Left renal pelvis (tissue), 4 donors: Measurements from ENCODE around the gene CDC42BPA. TPM values are rescaled to one million over a fixed set of nuclear protein-coding genes. Genes with fewer than 3 reads are reported as not detected.
"Not testable (repeated sequence)": the region's sequence is repeated elsewhere in the genome, so short reads cannot be mapped to it uniquely, and the experiment has no call there.

Source experiments
- DNase-seq, 4 donors: peaks; one replicate each; pipeline ENCODE4 v3.0.0-alpha.2; 2013; ENCODE audit warnings: low read depth in 4 of 4, low spot score in 3 of 4
- polyA plus RNA-seq, 4 donors: library from polyadenylated mRNA; unstranded; fragments of 120-200 nt; gene quantifications; one replicate each; pipeline ENCODE4 v1.2.1, GENCODE V29; 2013; ENCODE audit not compliant: insufficient read length in 4 of 4

Gene CDC42BPA, protein sequence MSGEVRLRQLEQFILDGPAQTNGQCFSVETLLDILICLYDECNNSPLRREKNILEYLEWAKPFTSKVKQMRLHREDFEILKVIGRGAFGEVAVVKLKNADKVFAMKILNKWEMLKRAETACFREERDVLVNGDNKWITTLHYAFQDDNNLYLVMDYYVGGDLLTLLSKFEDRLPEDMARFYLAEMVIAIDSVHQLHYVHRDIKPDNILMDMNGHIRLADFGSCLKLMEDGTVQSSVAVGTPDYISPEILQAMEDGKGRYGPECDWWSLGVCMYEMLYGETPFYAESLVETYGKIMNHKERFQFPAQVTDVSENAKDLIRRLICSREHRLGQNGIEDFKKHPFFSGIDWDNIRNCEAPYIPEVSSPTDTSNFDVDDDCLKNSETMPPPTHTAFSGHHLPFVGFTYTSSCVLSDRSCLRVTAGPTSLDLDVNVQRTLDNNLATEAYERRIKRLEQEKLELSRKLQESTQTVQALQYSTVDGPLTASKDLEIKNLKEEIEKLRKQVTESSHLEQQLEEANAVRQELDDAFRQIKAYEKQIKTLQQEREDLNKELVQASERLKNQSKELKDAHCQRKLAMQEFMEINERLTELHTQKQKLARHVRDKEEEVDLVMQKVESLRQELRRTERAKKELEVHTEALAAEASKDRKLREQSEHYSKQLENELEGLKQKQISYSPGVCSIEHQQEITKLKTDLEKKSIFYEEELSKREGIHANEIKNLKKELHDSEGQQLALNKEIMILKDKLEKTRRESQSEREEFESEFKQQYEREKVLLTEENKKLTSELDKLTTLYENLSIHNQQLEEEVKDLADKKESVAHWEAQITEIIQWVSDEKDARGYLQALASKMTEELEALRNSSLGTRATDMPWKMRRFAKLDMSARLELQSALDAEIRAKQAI (N-terminal part only)
- polyA plus RNA-seq: 10 to 100 TPM; 36.1 to 45.4 (median 42.9) TPM

DNA sequence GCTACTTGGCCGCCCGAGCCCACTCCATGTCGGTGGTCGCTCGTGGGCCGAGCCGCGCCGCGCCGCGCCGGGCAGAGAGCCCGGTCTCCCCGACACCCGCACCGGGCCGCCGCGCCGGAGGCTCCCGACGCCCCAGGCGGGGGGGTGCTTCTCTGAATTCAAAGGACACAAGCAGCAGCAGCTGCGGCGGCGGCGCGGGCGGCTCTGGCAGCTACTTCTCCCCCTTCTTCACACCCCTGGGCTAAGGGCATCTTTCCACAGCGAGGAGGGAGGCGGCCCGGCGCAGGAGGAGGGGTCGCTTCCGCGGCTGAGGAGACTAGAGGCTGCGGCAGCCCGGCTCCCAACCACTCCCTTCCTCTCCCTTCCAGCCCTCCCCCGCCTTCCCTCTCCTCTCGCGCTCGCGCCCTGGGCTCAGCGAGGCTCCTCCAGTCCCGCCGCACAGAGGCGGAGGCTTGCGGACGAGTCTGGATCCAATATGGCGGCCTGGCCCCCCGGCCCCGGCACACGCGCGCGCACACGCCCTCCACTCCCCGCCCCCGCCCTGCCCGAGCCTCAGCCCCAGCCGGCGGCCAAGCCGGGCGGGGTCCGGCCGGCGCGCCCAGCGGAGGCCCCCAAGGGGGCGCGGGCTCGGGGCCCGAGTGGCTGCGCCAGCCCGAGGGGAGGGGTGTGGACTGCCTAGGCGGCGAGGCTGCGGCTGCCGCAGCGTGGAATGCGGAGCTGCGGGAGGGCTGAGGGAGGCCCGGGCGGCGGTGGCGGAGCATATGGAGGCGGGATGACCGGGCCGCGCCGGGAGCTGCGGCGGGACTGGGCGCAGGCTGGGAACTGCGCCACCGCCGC is at the start of gene CDC42BPA:
TSS of gene CDC42BPA (minus strand) at position 477 of the 837 bp plus-strand sequence. CDS start 1,310 bp downstream, outside the sequence.
- DNase-seq: peak in 3 of 4 donors; percentile 70 to 80 (median 79)

DNA sequence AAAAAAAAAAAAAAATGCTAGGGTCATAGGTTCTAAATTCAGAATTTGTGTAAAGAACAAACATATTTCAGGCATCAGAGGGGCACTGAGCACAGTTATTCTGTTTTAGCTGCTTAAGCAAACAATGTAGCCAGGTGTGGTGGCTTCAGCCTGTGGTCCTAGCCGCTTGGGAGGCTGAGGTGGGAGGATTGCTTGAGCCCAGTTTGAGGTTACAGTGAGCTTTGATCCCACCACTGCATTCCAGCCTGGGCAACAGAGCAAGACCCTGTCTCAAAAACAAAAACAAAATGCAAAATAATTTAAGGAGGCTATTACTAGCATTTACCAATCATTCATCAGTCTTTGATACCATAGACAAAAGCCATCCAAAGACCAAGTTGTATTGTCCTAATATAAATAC is 49.7 kb upstream of the CDC42BPA start:
- DNase-seq: no peak

DNA sequence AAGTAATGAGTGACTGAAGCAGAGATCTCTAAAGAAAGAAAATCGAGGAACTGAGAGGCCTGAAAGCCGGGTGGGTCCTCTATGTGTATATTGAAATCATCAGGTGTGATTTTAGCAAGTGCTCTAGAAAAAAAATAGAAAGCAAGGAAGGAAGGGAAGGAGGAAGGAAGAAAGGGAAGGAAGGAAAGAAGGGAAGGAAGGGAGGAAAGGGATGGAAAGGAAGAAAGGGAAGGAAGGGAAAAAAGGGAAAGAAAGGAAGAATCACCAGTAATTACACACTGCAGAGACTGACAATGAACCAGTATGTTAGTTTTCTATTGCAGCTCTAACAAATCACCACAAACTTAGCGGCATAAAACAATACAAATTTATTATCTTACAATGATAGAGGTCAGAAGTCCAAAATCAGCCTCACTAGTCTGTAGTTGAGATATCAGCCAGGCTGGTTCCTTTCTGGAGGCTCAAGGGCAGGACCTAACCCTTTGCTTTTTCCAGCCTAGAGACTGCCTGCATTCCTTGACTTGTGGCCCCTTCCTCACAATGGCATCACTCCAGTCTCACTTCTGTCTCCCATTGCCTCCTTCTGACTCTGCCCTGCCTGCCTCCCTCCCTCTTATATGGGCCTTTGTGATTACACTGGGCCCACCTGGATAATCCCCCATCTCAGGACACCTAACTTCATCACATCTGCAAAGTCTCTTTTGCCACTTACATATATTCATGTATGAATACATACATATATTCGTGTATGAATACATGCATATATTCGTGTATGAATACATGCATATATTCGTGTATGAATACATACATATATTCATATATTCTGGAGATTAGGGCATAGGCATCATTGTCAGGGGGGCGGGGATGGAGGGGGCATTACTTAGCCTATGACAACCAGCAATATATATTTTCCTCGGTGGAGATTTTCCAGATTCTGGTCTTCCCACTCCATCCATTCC is 47.5 kb upstream of the CDC42BPA start:
- DNase-seq: no peak

- no peak for DNase-seq
These were observed 46.4 kb upstream of the CDC42BPA start for GRCh38 chr1:227364657-227365056.

GRCh38 chr1:227363825-227364224 is 45.5 kb upstream of the CDC42BPA start:
- DNase-seq: no peak

GRCh38 chr1:227362039-227362438 is 43.7 kb upstream of the CDC42BPA start:
- no peak for DNase-seq

GRCh38 chr1:227357927-227358302 is 39.6 kb upstream of the CDC42BPA start:
- DNase-seq: no peak

DNA sequence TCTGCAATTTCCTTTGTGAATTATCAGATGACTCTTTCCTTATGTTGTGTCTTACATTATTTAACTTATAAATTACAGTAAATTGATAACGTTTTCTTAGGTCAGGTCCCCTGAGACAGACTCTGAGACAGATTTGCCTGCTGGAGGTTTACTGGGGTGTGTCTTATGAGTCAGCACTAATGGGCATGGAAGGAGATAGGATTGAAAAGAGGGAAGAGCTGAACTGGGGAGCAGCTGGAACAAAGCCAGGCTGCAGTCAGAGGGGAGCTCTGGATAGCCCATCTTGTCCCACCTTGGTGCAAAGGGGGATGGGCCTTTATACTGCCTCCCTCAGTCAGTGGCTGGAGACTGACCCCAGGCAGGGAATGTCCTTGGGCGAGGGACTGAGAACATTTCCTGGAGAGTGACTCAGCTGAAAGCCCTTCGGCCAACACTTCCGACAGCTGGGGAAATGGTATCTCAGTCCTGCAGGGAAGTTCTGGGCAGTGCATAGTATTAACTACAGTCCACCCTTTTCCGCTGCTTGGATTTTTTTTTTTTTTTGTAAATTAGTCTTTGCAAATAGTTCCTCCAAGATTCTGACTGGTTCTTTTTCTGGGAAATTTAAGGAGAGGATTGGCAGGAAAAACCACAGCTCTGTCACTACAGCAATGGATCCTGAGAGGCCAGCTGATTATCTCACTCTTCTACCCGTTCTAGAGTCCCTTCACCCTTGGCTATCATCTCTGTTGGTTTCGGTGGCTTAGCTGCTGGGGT is 39.1 kb upstream of the CDC42BPA start:
- DNase-seq: no peak

- DNase-seq: no peak
These were observed 38.4 kb upstream of the CDC42BPA start for GRCh38 chr1:227356620-227357146.

DNA sequence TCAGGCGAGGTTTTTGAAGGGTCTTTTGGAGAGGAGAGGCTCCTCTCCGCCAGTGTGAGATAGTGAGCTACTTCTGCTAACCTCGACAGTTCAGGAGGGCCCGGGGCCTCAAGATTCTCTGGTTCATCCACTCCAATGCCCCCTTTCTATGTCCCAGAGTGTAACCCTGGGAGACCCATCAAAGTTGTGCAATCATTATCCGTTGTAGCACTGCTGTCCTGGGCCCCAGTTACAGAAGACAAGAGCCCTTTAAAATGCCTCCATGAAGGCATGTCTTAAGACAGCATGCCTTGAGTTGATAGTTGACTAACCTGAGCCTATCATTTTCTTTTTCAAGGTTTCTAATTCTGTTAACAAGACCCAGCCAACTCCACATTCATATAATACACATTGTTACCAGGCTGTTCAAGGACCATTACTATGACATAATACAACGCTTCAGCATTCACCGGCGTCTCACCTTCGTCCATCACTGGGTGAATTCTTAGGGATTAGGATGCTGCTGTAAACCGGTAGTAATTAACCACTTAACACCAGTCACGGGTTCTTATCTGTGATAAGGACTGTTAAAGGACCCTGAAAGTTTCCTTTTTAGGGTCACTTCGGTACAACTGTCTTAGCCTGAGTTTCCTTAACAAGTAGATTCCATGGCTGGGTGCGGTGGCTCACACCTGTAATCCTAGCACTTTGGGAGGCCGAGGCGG is 37.4 kb upstream of the CDC42BPA start:
- no peak for DNase-seq

DNA sequence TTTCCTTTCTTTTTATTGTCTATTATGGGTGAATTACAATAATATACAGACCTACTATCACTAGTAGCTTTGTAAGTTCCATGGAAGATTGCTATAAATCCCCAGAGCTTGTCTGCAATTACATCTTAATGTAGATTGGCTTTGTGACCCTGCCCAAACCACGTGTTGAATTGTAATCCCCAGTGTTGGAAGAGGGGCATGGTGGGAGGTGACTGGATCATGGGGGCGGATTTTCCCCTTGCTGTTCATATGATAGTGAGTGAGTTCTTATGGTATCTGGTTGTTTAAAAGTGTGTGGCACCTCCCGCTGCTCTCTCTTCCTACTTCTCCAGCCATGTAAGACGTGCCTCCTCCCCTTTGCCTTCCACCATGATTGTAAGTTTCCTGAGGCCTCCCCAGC is 34.9 kb upstream of the CDC42BPA start:
- DNase-seq: no peak

DNA sequence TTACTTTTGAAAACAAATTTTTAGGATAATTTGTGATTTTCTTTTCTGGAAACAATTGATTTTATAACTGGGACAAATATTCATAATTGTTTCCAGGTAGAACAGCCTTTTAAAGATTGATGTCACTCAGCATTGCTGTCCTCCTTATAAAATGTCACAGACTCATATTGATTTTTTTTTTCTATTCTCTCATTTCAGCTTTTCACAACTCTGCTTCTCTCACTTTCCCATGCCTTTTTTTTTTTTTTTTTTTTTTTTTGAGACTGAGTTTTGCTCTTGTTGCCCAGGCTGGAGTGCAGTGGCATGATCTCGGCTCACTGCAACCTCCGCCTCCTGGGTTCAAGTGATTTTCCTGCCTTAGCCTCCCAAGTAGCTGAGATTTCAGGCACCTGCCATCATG is 33.9 kb upstream of the CDC42BPA start:
- DNase-seq: not testable (repeated sequence)

DNA sequence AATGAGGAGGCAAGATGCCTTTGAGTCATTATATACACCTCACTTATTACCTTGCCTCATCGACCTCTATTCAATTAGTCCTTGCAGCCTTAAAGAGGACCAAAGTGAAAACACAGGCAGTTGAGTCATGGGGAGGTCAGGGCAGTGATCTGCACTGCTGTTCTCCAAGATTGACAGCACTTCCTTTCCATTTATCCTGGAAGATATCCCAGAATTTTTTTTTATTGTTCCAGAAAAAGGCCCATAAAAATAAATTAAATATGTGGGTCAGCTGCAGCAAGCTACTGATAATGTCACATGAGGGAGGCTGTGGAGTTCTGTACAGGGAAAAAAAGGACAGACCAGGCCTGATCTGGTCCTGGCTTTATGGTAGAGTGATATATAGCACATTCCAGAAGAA is 33.2 kb upstream of the CDC42BPA start:
- DNase-seq: no peak

DNA sequence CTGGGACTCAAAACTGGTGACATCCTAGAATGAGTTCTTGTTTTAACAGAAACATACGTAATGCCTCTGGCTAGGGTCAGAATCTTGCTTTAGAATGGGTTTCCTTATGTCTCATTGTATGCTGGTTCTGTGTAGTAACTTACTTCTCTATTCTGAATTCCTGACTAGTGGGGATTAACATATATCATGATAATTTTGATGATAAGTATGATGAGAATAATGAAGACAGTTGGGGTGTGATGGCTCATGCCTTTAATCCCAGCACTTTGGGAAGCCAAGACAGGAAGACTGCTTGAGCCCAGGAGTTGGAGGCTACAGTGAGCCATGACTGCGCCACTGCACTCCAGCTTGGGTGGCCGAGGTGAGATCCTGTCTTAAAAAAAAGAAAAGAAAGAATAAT is 31.7 kb upstream of the CDC42BPA start:
- no peak for DNase-seq

- no peak for DNase-seq
These were observed 25.6 kb upstream of the CDC42BPA start for GRCh38 chr1:227343727-227344551.

DNA sequence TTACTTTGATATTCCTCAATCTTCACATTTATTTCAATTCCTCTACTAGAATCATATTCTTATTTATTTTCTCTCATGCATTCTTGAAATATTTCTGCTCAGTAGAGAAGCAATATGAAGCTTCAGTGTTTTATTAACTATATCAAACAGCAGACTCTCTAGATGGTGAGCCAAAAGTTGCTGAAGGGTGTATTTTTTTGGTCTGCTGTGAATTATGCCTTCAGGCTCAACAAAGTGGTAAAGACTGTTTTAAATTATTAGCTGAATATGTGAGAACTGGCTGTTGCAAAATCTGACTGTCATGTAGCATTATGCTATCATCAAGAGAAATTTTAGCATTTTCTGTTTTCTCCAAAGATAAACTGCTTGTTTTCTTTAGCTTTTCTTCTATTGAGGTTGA is 24.9 kb upstream of the CDC42BPA start:
- no peak for DNase-seq
